ENCODE results near the gene UNC5B.

GRCh38 chr10:71293446-71294084, 81.2 kb downstream of the UNC5B start:
- TF ChIP-seq POLR2A (IDR thresholded peaks at IDR 0.05): no peak
- no peak for TF ChIP-seq POLR2AphosphoS5 (IDR thresholded peaks at IDR 0.05)
- TF ChIP-seq, protein P1, sequence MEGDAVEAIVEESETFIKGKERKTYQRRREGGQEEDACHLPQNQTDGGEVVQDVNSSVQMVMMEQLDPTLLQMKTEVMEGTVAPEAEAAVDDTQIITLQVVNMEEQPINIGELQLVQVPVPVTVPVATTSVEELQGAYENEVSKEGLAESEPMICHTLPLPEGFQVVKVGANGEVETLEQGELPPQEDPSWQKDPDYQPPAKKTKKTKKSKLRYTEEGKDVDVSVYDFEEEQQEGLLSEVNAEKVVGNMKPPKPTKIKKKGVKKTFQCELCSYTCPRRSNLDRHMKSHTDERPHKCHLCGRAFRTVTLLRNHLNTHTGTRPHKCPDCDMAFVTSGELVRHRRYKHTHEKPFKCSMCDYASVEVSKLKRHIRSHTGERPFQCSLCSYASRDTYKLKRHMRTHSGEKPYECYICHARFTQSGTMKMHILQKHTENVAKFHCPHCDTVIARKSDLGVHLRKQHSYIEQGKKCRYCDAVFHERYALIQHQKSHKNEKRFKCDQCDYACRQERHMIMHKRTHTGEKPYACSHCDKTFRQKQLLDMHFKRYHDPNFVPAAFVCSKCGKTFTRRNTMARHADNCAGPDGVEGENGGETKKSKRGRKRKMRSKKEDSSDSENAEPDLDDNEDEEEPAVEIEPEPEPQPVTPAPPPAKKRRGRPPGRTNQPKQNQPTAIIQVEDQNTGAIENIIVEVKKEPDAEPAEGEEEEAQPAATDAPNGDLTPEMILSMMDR (IDR thresholded peaks at IDR 0.05): no peak

Measured in sigmoid colon (tissue), 4 donors.